K562 (cell line): ENCODE results near the gene GLI3. TPM values are rescaled to one million over a fixed set of nuclear protein-coding genes. Genes with fewer than 3 reads are reported as not detected.

Experiments used
- ATAC-seq: fragments of 200-7000 bp; cut with Tn5 transposase; 3 replicates; pipeline ENCODE4 v1.9.1; 2020; ENCODE audit warnings: moderate library complexity
- BruUV-seq: library from RNA; stranded (reverse); fragments of 400-500 nt; replicated peaks from 2 replicates; lab custom pipeline; 2021; lab: Mats Ljungman, UMichigan
- CTCF ChIA-PET: fragments of 300-600 bp; formaldehyde crosslinking; extraction: SDS; loops from one replicate; lab custom pipeline; 2021; ENCODE audit warnings: low intra/inter-chr PET ratio; lab: Yijun Ruan, JAX
- POLR2A ChIA-PET: fragments of 300-600, 350-650 bp; sonication (Branson Sonifier 250); formaldehyde crosslinking; extraction: SDS; loops from one replicate; lab custom pipeline; 2021; ENCODE audit warnings: antibody characterized with exemption, inconsistent platforms; lab: Yijun Ruan, JAX
- DNase-seq, 4 experiments: peaks; one replicate each; pipeline versions ENCODE4 v3.0.0 to v3.0.0-alpha.2; 2011 to 2018; ENCODE audit warnings: low spot score in 3 of 4, mixed read lengths in 3 of 4; ENCODE audit errors: extremely low read depth in 1 of 4
- FAIRE-seq: peaks from 2 replicates; lab custom pipeline; 2011; peaks lifted over from hg19 to GRCh38; lab: Jason Lieb, UNC
- H2AFZ ChIP-seq: 2 replicates; pipeline ENCODE4 v1.6.0; 2011; ENCODE audit warnings: low read depth, low read length, control low read depth, inconsistent platforms
- H3K27ac ChIP-seq: fragments of 200-600 bp; 3 replicates; pipeline ENCODE4 v1.8.0; 2011; ENCODE audit warnings: low read depth, mild to moderate bottlenecking, control low read depth, inconsistent platforms, low read length, moderate library complexity, mixed read lengths; ENCODE audit errors: extremely low read depth
- H3K27me3 ChIP-seq, 2 experiments: fragments of 300-600 bp in 1 of 2; 2 replicates in 1 of 2; 3 replicates in 1 of 2; pipeline versions ENCODE4 v1.6.0 to v1.8.0; 2011; ENCODE audit warnings: inconsistent platforms in 2 of 2, low read length in 2 of 2, mild to moderate bottlenecking in 1 of 2, mixed read lengths in 1 of 2, moderate library complexity in 1 of 2; ENCODE audit not compliant: control insufficient read depth in 2 of 2, insufficient read depth in 2 of 2
- H3K36me3 ChIP-seq: fragments of 300-600 bp; 3 replicates; pipeline ENCODE4 v1.8.0; 2011; ENCODE audit warnings: mild to moderate bottlenecking, low read length, inconsistent platforms; ENCODE audit not compliant: control insufficient read depth, insufficient read depth
- H3K4me1 ChIP-seq, 2 experiments: fragments of 200-600 bp in 1 of 2; replicated peaks in 1 of 2; 2 replicates in 1 of 2; 3 replicates in 1 of 2; pipeline versions ENCODE4 v1.5.1 to v1.8.0; 2011; ENCODE audit warnings: inconsistent platforms in 2 of 2, low read length in 2 of 2, mild to moderate bottlenecking in 1 of 2, mixed read lengths in 1 of 2, moderate library complexity in 1 of 2; ENCODE audit not compliant: control insufficient read depth in 2 of 2, insufficient read depth in 2 of 2
- H3K4me2 ChIP-seq: 2 replicates; pipeline ENCODE4 v1.6.1; 2011; ENCODE audit warnings: low read length, control low read depth, inconsistent platforms, mixed read lengths; ENCODE audit not compliant: insufficient read depth
- H3K4me3 ChIP-seq: fragments of 200-600 bp; sonication (generic), shearing (Covaris generic); 2 replicates; pipeline ENCODE4 v1.5.1; 2016; ENCODE audit warnings: control low read depth, inconsistent platforms
- H3K79me2 ChIP-seq: fragments of 200-600 bp; 3 replicates; pipeline ENCODE4 v1.8.0; 2011; ENCODE audit warnings: low read length, inconsistent platforms; ENCODE audit not compliant: control insufficient read depth, insufficient read depth
- H3K9ac ChIP-seq, 2 experiments: 2 replicates each; pipeline versions ENCODE4 v1.6.0 to v1.6.1; 2011; ENCODE audit warnings: low read depth in 2 of 2, low read length in 2 of 2, control low read depth in 1 of 2, inconsistent platforms in 1 of 2, mild to moderate bottlenecking in 1 of 2, mixed read lengths in 1 of 2; ENCODE audit not compliant: insufficient read depth in 1 of 2
- H3K9me1 ChIP-seq: one replicate; pipeline ENCODE4 v1.6.0; 2011; ENCODE audit warnings: inconsistent platforms, mild to moderate bottlenecking, low read length, moderate library complexity; ENCODE audit not compliant: control insufficient read depth, insufficient read depth
- H3K9me3 ChIP-seq: replicated peaks from 2 replicates; pipeline ENCODE4 v1.5.1; 2011; ENCODE audit warnings: low read depth, low read length, inconsistent platforms; ENCODE audit not compliant: control insufficient read depth, insufficient read depth
- H4K20me1 ChIP-seq: replicated peaks from 2 replicates; pipeline ENCODE4 v1.6.1; 2011; ENCODE audit warnings: low read length, inconsistent platforms, mixed read lengths; ENCODE audit not compliant: control insufficient read depth, insufficient read depth
- ASH1L ChIP-seq: fragments of 450-650 bp; IDR thresholded peaks from 2 replicates; pipeline ENCODE4 v1.6.1; 2018; ENCODE audit warnings: borderline replicate concordance, mild to moderate bottlenecking, low read depth; ENCODE audit not compliant: partially characterized antibody
- CBFA2T2 ChIP-seq: fragments of 450-650 bp; conservative IDR thresholded peaks from 2 replicates; pipeline ENCODE4 v1.6.1; 2017; ENCODE audit warnings: mild to moderate bottlenecking
- PHB ChIP-seq: fragments of 250-450 bp; sonication (Bioruptor Pico); IDR thresholded peaks from 2 replicates; pipeline ENCODE4 v1.5.0; 2021
- RFX7 ChIP-seq: fragments of 250-450 bp; sonication (Bioruptor Pico); IDR thresholded peaks from 2 replicates; pipeline ENCODE4 v1.5.1; 2021; ENCODE audit warnings: mild to moderate bottlenecking
- ZKSCAN3 ChIP-seq: fragments of 250-450 bp; sonication (Bioruptor Pico); IDR thresholded peaks from 2 replicates; pipeline ENCODE4 v1.4.0; 2020
- ZNF699 ChIP-seq: fragments of 250-450 bp; sonication (Bioruptor Pico); IDR thresholded peaks from 2 replicates; pipeline ENCODE4 v1.8.0; 2021; ENCODE audit warnings: mild to moderate bottlenecking, moderate library complexity; ENCODE audit not compliant: insufficient replicate concordance
- WGBS: fragments of 100-300 bp; shearing (Covaris generic); methylation state at CpG from one replicate; pipeline ENCODE4 v1.1.6; 2016; ENCODE audit warnings: low coverage, mixed read lengths; ENCODE audit not compliant: insufficient coverage; ENCODE audit errors: missing lambda C conversion rate; 5-methylcytosine and 5-hydroxymethylcytosine counted together
- in situ Hi-C: fragments of 300-500 bp; cut with MboI; formaldehyde crosslinking; loops from 4 replicates; pipeline ENCODE4 v1.15.0; 2018; ENCODE audit warnings: inconsistent platforms, mixed read lengths
- intact Hi-C: fragments of 100-400 bp; cut with micrococcal nuclease; formaldehyde crosslinking; loops from 2 replicates; pipeline ENCODE4 v1.14.2; 2022
- polyA plus RNA-seq, 8 experiments: library from polyadenylated mRNA; depleted of rRNA in 4 of 8; stranded (reverse) in 5 of 8; unstranded in 3 of 8; fragments of >200 nt; fragmentation: Nextera tagmentation in 2 of 8; fragmentation: Illumina TruSeq in 1 of 8; extraction: Ambion mirVana in 2 of 8; extraction: Trizol in 1 of 8; gene quantifications; 2 replicates each; pipeline versions ENCODE4 v1.2.1 to v1.2.3, GENCODE V29; 2011 to 2014; ENCODE audit warnings: inconsistent platforms in 1 of 8, missing spikeins in 1 of 8
- total RNA-seq, 7 experiments: library from RNA; depleted of rRNA in 6 of 7; stranded (reverse); fragments of >200 nt in 6 of 7; fragmentation: Illumina TruSeq in 2 of 7; extraction: Trizol in 2 of 7; gene quantifications; 2 replicates each; pipeline versions ENCODE4 v1.2.1 to v1.2.3, GENCODE V29; 2011 to 2021; ENCODE audit warnings: low replicate concordance in 1 of 7
- TF ChIP-seq, protein P1 (sequence below): conservative IDR thresholded peaks from 2 replicates; pipeline ENCODE4 v1.6.1; 2011; ENCODE audit warnings: low read depth, mild to moderate bottlenecking, low read length; ENCODE audit not compliant: control insufficient read depth
- TF ChIP-seq, protein P2 (sequence below): fragments of 450-650 bp; formaldehyde crosslinking; IDR thresholded peaks from 2 replicates; pipeline ENCODE4 v1.4.0; 2020; ENCODE audit warnings: mild to moderate bottlenecking, moderate library complexity
- TF ChIP-seq, protein P3 (sequence below): IDR thresholded peaks from 2 replicates; pipeline ENCODE4 v1.6.1; 2012; ENCODE audit warnings: low read depth, low read length, improper control_type of control experiment, borderline replicate concordance
- TF ChIP-seq, protein P4 (sequence below): fragments of 250-450 bp; sonication (Bioruptor Pico); IDR thresholded peaks from 2 replicates; pipeline ENCODE4 v1.5.0; 2020; ENCODE audit warnings: mild to moderate bottlenecking, borderline replicate concordance

The GLI3 gene
- total and polyA plus RNA-seq, 9 of the 15 experiments (the other 6 are each of a cell fraction or from before 2014, with no cell fraction given), result 0.01 to 0.18 (median 0.07) TPM; not detected in 6

DNA sequence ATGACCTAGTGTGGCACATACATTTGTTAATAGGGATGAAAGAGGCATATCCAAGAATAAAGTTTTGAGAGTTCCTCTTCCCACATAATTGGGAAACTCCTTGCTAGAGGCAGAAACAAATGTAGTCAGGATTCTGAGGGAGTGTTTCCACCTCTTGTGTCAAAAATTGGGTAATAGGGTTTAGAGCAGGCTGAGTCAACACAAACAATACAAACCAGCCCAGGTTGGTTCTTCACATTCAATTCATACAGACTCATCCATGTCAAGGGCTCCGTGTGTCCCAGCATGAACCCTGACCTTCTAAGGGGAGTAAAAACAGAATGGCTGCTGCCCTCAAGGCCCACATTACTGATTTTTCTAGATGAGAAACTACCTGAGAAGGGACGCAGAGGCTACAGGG lies 75.3 kb downstream of the GLI3 start:
- intact Hi-C loops (no loop called here), in situ Hi-C loops (no loop called here)
- no peak overlapping the region for H2AFZ ChIP-seq
- ChIA-PET POLR2A (no interaction called here), CTCF (no interaction called here)
- no peaks in the 10 kb centered on the region for H3K4me1 ChIP-seq
- H3K4me2 ChIP-seq, result no peak overlapping the region
- TF ChIP-seq, protein P1, sequence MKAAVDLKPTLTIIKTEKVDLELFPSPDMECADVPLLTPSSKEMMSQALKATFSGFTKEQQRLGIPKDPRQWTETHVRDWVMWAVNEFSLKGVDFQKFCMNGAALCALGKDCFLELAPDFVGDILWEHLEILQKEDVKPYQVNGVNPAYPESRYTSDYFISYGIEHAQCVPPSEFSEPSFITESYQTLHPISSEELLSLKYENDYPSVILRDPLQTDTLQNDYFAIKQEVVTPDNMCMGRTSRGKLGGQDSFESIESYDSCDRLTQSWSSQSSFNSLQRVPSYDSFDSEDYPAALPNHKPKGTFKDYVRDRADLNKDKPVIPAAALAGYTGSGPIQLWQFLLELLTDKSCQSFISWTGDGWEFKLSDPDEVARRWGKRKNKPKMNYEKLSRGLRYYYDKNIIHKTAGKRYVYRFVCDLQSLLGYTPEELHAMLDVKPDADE, result no peak
- TF ChIP-seq ZNF699, result no peak
- no peak for TF ChIP-seq RFX7 (CRISPR knock-in tag)
- no peak for TF ChIP-seq PHB (CRISPR knock-in tag)
- TF ChIP-seq ZKSCAN3 (CRISPR knock-in tag), result no peak
- TF ChIP-seq, all 486 proteins: peak for 0
- Histone ChIP-seq H3K9me1 (no peaks in the 10 kb centered on the region), H4K20me1 (no peaks in the 10 kb centered on the region), H3K27me3 (no peaks in the 10 kb centered on the region), H3K27ac (no peak overlapping the region), H3K9ac (no peak overlapping the region), H3K4me3 (no peak overlapping the region), H3K36me3 (no peaks in the 10 kb centered on the region), H3K79me2 (no peaks in the 10 kb centered on the region), H3K9me3 (no peaks in the 10 kb centered on the region)
- FAIRE-seq, result no peak
- WGBS, result 0% methylated on average over 2 of the region's 2 CpGs
- ATAC-seq, result no peak
- no peak for DNase-seq
- no TSS peak for BruUV-seq

DNA sequence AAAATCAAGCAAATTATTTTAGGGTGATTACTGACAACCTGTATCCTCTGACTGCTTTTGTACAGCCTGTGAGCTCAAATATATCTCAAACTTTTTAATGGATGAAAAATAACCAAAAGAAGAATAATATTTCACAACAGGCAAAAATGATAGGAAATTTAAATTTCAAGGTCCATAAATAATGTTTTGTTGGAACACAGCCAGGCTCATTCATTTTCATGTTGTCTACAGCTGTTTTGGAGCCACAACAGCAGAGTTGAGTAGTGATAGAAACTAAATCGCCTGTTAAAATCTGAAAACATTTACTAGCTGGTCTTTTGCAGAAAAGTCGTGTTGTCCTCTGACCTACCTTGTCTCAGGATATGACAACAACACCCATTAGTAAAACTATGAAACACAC lies 75.9 kb downstream of the GLI3 start:
- intact Hi-C loops (no loop called here), in situ Hi-C loops (no loop called here)
- Histone ChIP-seq H3K27ac (no peak overlapping the region), H3K79me2 (no peaks in the 10 kb centered on the region), H3K9ac (no peak overlapping the region), H3K4me2 (no peak overlapping the region), H2AFZ (no peak overlapping the region), H3K27me3 (no peaks in the 10 kb centered on the region), H3K9me1 (no peaks in the 10 kb centered on the region), H3K36me3 (no peaks in the 10 kb centered on the region), H3K4me3 (no peak overlapping the region), H4K20me1 (no peaks in the 10 kb centered on the region), H3K4me1 (no peaks in the 10 kb centered on the region), H3K9me3 (no peaks in the 10 kb centered on the region)
- WGBS, result 0% methylated on average over 2 of the region's 2 CpGs
- ATAC-seq (no peak), FAIRE-seq (no peak), DNase-seq (no peak)
- POLR2A ChIA-PET, result interaction anchor here (0.6 kb wide), 1 partner anchor 154 kb away, joined by 4 read pairs; no protein-coding TSS in a partner anchor
- no TSS peak for BruUV-seq
- CTCF ChIA-PET, result no interaction called here
- TF ChIP-seq CBFA2T2 (no peak), ASH1L (no peak)
- TF ChIP-seq, protein P2, sequence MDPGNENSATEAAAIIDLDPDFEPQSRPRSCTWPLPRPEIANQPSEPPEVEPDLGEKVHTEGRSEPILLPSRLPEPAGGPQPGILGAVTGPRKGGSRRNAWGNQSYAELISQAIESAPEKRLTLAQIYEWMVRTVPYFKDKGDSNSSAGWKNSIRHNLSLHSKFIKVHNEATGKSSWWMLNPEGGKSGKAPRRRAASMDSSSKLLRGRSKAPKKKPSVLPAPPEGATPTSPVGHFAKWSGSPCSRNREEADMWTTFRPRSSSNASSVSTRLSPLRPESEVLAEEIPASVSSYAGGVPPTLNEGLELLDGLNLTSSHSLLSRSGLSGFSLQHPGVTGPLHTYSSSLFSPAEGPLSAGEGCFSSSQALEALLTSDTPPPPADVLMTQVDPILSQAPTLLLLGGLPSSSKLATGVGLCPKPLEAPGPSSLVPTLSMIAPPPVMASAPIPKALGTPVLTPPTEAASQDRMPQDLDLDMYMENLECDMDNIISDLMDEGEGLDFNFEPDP (CRISPR knock-in tag), result no peak
- TF ChIP-seq, protein P3, sequence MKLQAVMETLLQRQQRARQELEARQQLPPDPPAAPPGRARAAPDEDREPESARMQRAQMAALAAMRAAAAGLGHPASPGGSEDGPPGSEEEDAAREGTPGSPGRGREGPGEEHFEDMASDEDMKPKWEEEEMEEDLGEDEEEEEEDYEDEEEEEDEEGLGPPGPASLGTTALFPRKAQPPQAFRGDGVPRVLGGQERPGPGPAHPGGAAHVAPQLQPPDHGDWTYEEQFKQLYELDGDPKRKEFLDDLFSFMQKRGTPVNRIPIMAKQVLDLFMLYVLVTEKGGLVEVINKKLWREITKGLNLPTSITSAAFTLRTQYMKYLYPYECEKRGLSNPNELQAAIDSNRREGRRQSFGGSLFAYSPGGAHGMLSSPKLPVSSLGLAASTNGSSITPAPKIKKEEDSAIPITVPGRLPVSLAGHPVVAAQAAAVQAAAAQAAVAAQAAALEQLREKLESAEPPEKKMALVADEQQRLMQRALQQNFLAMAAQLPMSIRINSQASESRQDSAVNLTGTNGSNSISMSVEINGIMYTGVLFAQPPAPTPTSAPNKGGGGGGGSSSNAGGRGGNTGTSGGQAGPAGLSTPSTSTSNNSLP, result no peak
- TF ChIP-seq, protein P4, sequence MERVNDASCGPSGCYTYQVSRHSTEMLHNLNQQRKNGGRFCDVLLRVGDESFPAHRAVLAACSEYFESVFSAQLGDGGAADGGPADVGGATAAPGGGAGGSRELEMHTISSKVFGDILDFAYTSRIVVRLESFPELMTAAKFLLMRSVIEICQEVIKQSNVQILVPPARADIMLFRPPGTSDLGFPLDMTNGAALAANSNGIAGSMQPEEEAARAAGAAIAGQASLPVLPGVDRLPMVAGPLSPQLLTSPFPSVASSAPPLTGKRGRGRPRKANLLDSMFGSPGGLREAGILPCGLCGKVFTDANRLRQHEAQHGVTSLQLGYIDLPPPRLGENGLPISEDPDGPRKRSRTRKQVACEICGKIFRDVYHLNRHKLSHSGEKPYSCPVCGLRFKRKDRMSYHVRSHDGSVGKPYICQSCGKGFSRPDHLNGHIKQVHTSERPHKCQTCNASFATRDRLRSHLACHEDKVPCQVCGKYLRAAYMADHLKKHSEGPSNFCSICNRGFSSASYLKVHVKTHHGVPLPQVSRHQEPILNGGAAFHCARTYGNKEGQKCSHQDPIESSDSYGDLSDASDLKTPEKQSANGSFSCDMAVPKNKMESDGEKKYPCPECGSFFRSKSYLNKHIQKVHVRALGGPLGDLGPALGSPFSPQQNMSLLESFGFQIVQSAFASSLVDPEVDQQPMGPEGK (CRISPR knock-in tag), result no peak
